D721Med (cell line): ENCODE results near the gene PROM2.

ENCODE experiments used
- DNase-seq: peaks from one replicate; pipeline ENCODE4 v3.0.0; 2011; ENCODE audit warnings: low spot score; ENCODE audit not compliant: insufficient read length
- FAIRE-seq: peaks from 2 replicates; lab custom pipeline; 2011; peaks lifted over from hg19 to GRCh38; lab: Jason Lieb, UNC
- CTCF ChIP-seq: IDR thresholded peaks from 2 replicates; pipeline ENCODE4 v1.5.1; 2012; ENCODE audit warnings: mild to moderate bottlenecking, control low read depth; ENCODE audit not compliant: insufficient read depth; ENCODE audit errors: missing control alignments

Gene PROM2

GRCh38 chr2:95325026-95325425 lies 50.8 kb downstream of the PROM2 start:
- TF ChIP-seq CTCF = no peak
- no peak for DNase-seq
- FAIRE-seq = no peak

- no peak for FAIRE-seq
- no peak for TF ChIP-seq CTCF
- DNase-seq = no peak
These were observed 51.6 kb downstream of the PROM2 start for GRCh38 chr2:95325590-95326432.

GRCh38 chr2:95326433-95327140 lies 52.3 kb downstream of the PROM2 start:
- DNase-seq = no peak
- TF ChIP-seq CTCF = no peak
- FAIRE-seq = no peak

GRCh38 chr2:95327861-95328260 lies 53.6 kb downstream of the PROM2 start:
- TF ChIP-seq CTCF = no peak
- no peak for FAIRE-seq
- no peak for DNase-seq

GRCh38 chr2:95328358-95329125 lies 54.3 kb downstream of the PROM2 start:
- DNase-seq = no peak
- FAIRE-seq = no peak
- no peak for TF ChIP-seq CTCF

GRCh38 chr2:95329401-95329800 lies 55.2 kb downstream of the PROM2 start:
- no peak for DNase-seq
- no peak for FAIRE-seq
- TF ChIP-seq CTCF = no peak
